ENCODE results near the gene IPCEF1.

- TF ChIP-seq POLR2A (IDR thresholded peaks at IDR 0.05; ENCODE audit: low read depth, low read length) (no peak), POLR2AphosphoS5 (IDR thresholded peaks at IDR 0.05; ENCODE audit: low read depth, low read length) (no peak), TAF1 (IDR thresholded peaks at IDR 0.05; ENCODE audit: borderline replicate concordance, low read depth, low read length) (no peak)
Observed at GRCh38 chr6:154139892-154140291, 216.7 kb downstream of the IPCEF1 start.
